ENCODE results near the gene PROM1.

Gene PROM1

DNA sequence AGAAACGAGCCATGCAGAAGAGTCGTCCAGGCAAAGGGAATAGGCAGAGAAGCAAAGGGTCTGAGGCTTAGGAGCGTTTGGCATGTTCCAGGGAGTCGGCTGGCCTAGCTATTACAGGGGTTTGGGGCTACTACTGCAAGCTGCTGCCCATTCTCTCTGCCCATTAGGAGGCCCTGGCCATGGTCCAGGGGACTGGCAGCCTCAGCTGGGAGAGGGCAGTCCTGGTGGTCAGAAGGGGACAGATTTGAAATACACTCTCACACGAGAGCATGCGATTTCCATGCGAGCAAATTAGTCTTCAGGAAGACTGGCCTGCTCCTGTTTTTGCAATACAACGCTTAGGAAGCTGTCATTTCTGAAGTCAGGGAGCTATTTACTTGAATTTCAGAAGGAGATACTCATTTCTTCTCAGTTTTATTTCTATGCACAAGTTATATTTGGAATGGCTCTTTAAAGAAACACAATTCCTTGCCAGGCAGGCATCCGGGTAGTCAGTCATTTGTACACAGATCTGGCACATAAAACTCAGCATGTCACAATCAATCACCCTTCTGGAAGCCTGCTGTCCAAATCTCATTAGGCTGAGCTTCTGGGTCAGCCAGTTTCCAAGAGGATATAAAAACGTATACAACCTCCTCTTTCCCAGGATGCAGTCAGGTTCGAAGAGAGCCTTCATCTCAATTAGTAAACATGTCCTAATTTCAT is 27.0 kb downstream of the PROM1 start:
- no peak for DNase-seq

DNA sequence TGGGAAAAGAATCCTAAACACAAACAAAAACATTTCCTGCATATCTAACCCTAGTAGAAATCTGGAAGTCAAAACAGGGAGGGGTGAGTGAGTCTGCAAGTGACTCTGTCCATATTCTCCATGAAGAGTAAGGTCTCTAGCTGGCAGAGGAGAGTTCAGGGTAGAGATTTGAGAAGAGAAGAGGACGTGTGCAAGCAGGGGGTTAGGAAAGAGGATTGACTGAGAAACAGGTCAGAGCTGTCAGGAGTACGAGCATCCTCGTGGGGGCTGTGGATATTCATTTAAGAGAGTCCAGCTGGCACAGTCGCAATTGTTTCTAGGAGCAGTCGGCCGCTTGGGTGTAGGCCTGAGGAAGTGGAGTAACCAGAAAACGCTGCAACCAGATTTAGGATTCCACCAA is 27.9 kb downstream of the PROM1 start:
- DNase-seq: no peak

DNA sequence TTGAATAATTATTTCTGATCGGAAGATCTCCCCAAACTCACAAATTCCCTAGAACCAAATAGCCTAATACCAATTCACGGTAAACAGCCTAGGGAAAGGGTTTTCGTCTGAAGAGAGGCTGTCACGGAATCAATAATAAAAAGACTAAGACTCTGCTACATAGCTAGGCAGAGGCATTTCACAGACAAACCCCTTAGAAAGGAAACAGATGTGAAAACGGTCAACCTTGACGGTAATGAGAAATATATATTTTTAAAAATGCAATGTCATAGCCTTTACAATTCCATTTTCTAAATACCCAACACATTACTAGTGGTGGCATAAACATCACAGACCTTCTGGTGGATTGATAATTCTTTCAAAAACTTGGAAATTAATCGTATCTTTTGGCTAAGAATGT is 28.4 kb downstream of the PROM1 start:
- no peak for DNase-seq

GRCh38 chr4:16052939-16053338 is 30.9 kb downstream of the PROM1 start:
- no peak for DNase-seq

GRCh38 chr4:16051980-16052379 is 31.8 kb downstream of the PROM1 start:
- no peak for DNase-seq

DNA sequence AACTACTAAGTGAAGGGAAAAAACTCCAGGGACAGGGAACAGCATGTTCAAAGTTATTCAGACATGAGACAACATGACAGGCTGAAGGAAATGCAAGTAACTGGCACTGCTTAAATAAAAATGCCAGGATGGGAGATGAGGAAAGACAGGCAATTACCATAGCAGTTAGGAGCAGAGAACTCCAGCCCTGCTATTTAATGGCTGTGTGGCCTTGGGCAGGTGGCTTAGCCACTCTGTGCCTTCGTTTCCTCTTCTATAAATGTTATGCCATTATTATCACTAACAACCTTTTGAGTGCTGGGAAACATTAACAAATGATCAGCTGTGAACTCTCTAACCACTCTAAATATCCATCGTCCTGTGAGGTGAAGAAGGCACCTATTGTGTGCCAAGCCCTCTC is 32.7 kb downstream of the PROM1 start:
- DNase-seq: no peak

- DNase-seq: no peak
These were observed 33.2 kb downstream of the PROM1 start for GRCh38 chr4:16050669-16051068.

- no peak for DNase-seq
These were observed 35.0 kb downstream of the PROM1 start for GRCh38 chr4:16048619-16049419.

DNA sequence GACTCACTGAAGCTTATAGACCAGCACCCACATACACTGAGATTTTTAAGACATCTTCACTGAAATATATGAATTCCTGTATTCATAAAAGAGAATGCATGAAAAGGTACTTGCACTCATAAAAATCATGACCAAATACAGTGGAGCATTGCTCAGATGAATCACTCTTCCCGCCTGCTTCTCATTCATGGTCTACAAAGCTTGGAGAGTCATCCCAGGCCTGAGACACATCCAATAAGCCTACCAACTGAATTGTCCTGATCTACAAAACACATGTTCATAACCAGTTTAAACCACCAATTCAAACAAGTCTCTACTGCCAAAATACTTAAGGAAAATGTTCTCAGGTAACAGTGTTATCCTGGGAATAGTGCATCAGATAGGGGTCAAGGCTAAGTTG is 38.1 kb downstream of the PROM1 start:
- no peak for DNase-seq

- no peak for DNase-seq
These were observed 40.0 kb downstream of the PROM1 start for GRCh38 chr4:16043642-16044498.

GRCh38 chr4:16039139-16039538 is 44.7 kb downstream of the PROM1 start:
- no peak for DNase-seq

DNA sequence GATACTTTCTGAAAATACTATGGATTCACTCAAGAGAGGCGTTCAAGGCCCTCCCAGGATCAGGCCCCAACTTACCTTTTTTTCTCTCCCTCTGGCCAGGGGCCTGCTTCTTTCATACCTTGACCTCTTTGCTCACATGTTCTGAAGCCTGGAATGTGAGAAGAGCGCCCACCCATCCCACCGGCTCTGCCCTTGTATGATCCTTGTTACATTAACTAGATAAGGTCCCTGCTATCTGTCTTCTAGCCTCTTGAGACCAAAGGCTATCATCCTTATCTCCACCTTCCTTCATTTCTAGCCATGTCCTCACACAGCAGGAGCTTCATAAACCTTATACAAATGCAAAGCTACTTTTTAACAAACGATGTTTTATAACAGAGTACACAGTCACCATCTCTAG is 45.9 kb downstream of the PROM1 start:
- no peak for DNase-seq

GRCh38 chr4:16035843-16036242 is 48.0 kb downstream of the PROM1 start:
- DNase-seq: peak; percentile 38 to 56

DNA sequence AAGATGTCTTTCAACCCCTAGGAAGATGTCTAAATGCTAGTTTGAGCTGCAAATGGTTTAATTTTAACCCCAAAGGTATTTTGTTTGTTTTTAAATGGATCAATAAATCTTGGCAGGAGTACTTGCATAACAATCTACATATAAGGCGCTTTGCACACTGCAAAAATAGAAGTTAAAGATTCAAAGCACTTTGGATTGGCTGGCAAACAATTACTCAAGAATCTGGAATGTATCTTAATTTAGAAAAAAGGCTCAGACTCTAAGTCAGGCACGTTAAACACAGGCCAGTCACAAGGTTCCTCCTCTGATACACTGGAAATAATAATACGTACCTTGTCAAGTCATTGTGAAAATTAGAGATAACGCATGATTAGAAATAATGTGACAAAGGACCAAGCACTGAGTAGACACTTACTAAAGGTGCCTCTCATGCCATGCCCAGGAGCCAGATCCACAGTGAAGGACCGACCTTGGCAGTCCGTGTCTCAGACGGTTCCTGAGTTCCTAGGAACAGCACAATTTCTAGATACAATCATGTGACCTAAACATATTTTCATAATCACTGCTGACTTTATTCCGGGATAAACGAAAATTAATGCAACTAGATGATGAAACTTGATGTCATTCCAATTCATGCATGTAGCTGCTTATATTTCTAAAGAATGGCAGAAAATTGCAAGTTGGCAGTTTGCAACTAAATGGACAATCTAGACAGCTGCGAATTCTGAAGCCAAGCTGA is 49.6 kb downstream of the PROM1 start:
- DNase-seq: no peak

DNA sequence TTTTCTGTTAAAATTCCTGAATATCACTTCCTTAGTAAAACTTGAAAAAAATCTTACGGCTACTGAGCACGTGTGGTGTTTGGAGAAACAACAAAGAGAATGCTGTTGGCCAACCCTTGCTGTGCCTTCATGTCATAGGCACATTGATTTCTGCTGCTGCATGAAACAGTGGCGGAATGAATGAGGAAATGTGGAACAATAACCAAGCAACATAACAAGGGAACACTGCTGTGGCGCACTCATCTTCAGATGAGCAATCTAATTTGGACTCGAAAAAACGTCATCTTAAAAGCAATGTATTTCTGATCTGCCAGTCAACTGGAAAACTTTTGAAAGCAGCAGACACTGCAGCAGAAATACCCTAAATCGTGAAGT is 51.4 kb downstream of the PROM1 start:
- DNase-seq: peak; percentile 28 to 54

DNA sequence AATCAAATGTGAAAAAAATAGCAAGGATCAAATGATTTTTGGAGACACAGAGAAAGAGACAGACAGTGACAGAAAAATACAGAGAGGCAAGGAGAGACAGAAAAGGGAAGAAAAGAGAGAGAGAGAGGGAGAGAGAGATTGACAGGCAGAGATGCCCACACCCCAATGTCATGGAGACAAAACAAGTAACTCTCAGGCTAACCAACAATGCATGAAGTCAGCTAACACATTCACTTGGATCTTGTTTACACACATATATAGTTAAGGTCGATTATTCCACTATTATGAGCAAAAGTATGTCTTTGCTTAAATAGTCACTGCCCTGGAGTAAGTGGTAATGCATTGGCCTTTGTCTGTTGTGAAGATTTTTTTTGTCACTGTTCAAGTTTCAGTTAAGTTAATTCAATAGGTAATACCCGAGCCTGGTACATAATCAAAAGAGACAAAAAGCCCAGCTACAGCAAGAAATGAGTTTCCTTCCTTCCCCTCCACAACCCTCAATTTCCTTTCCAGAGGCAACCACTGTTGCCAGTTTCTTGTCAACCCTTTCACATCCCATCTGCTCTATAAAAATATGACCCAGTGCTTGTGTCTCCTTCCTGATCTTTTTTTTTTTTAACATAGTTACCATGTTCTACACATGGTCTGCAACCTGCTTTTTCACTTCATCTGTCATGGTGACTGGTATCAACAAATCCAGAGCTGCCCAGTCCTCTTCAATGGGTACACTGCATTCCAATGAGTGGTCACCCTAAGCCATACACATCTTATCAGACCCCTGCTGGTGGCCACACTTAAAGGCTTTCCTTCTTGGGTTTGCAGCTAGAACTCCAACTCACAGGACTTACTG is 52.1 kb downstream of the PROM1 start:
- DNase-seq: no peak

DNA sequence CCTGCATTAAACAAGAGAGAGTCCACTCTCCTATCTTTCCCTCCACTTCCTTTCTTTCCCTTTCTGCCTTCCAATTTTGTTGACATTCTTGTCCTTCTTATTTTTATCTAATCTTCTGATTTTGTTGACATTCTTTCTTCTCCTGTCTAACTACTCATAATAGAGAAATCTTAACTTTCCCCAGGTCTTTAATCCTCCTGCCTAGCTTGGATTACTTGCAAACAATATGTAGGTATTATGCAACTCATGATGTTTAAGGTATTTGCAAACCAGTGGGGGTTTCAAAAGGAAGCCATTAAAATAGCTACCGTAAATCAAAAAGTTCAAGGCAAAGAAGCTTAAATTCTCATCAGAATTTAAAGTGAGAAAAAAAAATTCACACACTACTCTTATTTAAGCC is 53.9 kb downstream of the PROM1 start:
- DNase-seq: no peak

GRCh38 chr4:16029262-16029661 is 54.6 kb downstream of the PROM1 start:
- no peak for DNase-seq

- DNase-seq: no peak
These were observed 56.2 kb downstream of the PROM1 start for GRCh38 chr4:16027626-16028025.

DNA sequence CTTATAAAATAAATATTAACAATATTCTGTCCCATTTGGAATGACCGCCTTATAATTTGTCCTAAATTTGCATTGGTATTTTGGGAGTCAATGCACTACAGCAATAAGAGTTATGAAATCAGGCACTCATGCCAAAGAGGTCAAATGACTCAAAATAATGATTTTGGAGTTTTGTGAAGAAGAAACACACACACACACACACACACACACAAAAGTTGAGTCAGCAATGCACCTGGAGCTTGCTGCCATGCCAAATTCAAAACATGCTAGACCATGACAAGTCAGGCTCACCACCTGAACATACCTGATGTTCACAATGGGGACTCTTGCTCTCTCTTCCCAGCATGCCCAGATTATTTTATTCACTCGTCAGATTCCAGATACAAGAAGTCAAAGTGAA is 56.7 kb downstream of the PROM1 start:
- no peak for DNase-seq

- DNase-seq: peak; percentile 21 to 91
These were observed 57.6 kb downstream of the PROM1 start for GRCh38 chr4:16026160-16026761.

GRCh38 chr4:16025268-16025667 is 58.6 kb downstream of the PROM1 start:
- no peak for DNase-seq
